ENCODE measurements around the gene FCN2.

Gene FCN2

GRCh38 chr9:134869554-134870300 lies 10.9 kb upstream of the FCN2 start:
- no peak for DNase-seq (ENCODE audit: low spot score)

GRCh38 chr9:134870301-134870694 lies 10.3 kb upstream of the FCN2 start:
- no peak for DNase-seq (ENCODE audit: low spot score)

- DNase-seq (ENCODE audit: low spot score): no peak
These were observed 9.6 kb upstream of the FCN2 start for GRCh38 chr9:134870746-134871662.

- DNase-seq (ENCODE audit: low spot score): no peak
These were observed 8.8 kb upstream of the FCN2 start for GRCh38 chr9:134871697-134872340.

GRCh38 chr9:134872482-134873231 lies 8.0 kb upstream of the FCN2 start:
- no peak for DNase-seq (ENCODE audit: low spot score)

GRCh38 chr9:134875371-134875770 lies 5.2 kb upstream of the FCN2 start:
- DNase-seq (ENCODE audit: low spot score): no peak

GRCh38 chr9:134877541-134877940 lies 3.1 kb upstream of the FCN2 start:
- no peak for DNase-seq (ENCODE audit: low spot score)

- no peak for DNase-seq (ENCODE audit: low spot score)
These were observed 736 bp upstream of the FCN2 start for GRCh38 chr9:134879664-134880483.

- no peak for DNase-seq (ENCODE audit: low spot score)
These were observed 682 bp downstream of the FCN2 start for GRCh38 chr9:134881313-134881670.

GRCh38 chr9:134882204-134882785 lies 1.7 kb downstream of the FCN2 start:
- no peak for DNase-seq (ENCODE audit: low spot score)

GRCh38 chr9:134883040-134883782 lies 2.6 kb downstream of the FCN2 start:
- DNase-seq (ENCODE audit: low spot score): no peak

GRCh38 chr9:134884492-134884891 lies 3.9 kb downstream of the FCN2 start:
- no peak for DNase-seq (ENCODE audit: low spot score)

GRCh38 chr9:134885001-134885678 lies 4.5 kb downstream of the FCN2 start:
- DNase-seq (ENCODE audit: low spot score): no peak

- DNase-seq (ENCODE audit: low spot score): no peak
These were observed 5.2 kb downstream of the FCN2 start for GRCh38 chr9:134885679-134886412.

- no peak for DNase-seq (ENCODE audit: low spot score)
These were observed 5.9 kb downstream of the FCN2 start for GRCh38 chr9:134886413-134886913.

- no peak for DNase-seq (ENCODE audit: low spot score)
These were observed 6.6 kb downstream of the FCN2 start for GRCh38 chr9:134887219-134887618.

- no peak for DNase-seq (ENCODE audit: low spot score)
These were observed 7.3 kb downstream of the FCN2 start for GRCh38 chr9:134887686-134888602.

Data from Ammon's horn (tissue), 1 donor.